K562 (cell line): Measurements from ENCODE around the gene CEP350. TPM values are rescaled to one million over a fixed set of nuclear protein-coding genes. Genes with fewer than 3 reads are reported as not detected.

Experiments used
- ATAC-seq: fragments of 200-7000 bp; cut with Tn5 transposase; 3 replicates; pipeline ENCODE4 v1.9.1; 2020; ENCODE audit warnings: moderate library complexity
- BruUV-seq: library from RNA; stranded (reverse); fragments of 400-500 nt; replicated peaks from 2 replicates; lab custom pipeline; 2021; lab: Mats Ljungman, UMichigan
- CTCF ChIA-PET: fragments of 300-600 bp; formaldehyde crosslinking; extraction: SDS; loops from one replicate; lab custom pipeline; 2021; ENCODE audit warnings: low intra/inter-chr PET ratio; lab: Yijun Ruan, JAX
- POLR2A ChIA-PET: fragments of 300-600, 350-650 bp; sonication (Branson Sonifier 250); formaldehyde crosslinking; extraction: SDS; loops from one replicate; lab custom pipeline; 2021; ENCODE audit warnings: antibody characterized with exemption, inconsistent platforms; lab: Yijun Ruan, JAX
- DNase-seq, 4 experiments: peaks; one replicate each; pipeline versions ENCODE4 v3.0.0 to v3.0.0-alpha.2; 2011 to 2018; ENCODE audit warnings: low spot score in 3 of 4, mixed read lengths in 3 of 4; ENCODE audit errors: extremely low read depth in 1 of 4
- FAIRE-seq: peaks from 2 replicates; lab custom pipeline; 2011; peaks lifted over from hg19 to GRCh38; lab: Jason Lieb, UNC
- H2AFZ ChIP-seq: 2 replicates; pipeline ENCODE4 v1.6.0; 2011; ENCODE audit warnings: low read depth, low read length, control low read depth, inconsistent platforms
- H3K27ac ChIP-seq: fragments of 200-600 bp; 3 replicates; pipeline ENCODE4 v1.8.0; 2011; ENCODE audit warnings: low read depth, mild to moderate bottlenecking, control low read depth, inconsistent platforms, low read length, moderate library complexity, mixed read lengths; ENCODE audit errors: extremely low read depth
- H3K27me3 ChIP-seq, 2 experiments: fragments of 300-600 bp in 1 of 2; 2 replicates in 1 of 2; 3 replicates in 1 of 2; pipeline versions ENCODE4 v1.6.0 to v1.8.0; 2011; ENCODE audit warnings: inconsistent platforms in 2 of 2, low read length in 2 of 2, mild to moderate bottlenecking in 1 of 2, mixed read lengths in 1 of 2, moderate library complexity in 1 of 2; ENCODE audit not compliant: control insufficient read depth in 2 of 2, insufficient read depth in 2 of 2
- H3K36me3 ChIP-seq: fragments of 300-600 bp; 3 replicates; pipeline ENCODE4 v1.8.0; 2011; ENCODE audit warnings: mild to moderate bottlenecking, low read length, inconsistent platforms; ENCODE audit not compliant: control insufficient read depth, insufficient read depth
- H3K4me1 ChIP-seq, 2 experiments: fragments of 200-600 bp in 1 of 2; replicated peaks in 1 of 2; 2 replicates in 1 of 2; 3 replicates in 1 of 2; pipeline versions ENCODE4 v1.5.1 to v1.8.0; 2011; ENCODE audit warnings: inconsistent platforms in 2 of 2, low read length in 2 of 2, mild to moderate bottlenecking in 1 of 2, mixed read lengths in 1 of 2, moderate library complexity in 1 of 2; ENCODE audit not compliant: control insufficient read depth in 2 of 2, insufficient read depth in 2 of 2
- H3K4me2 ChIP-seq: 2 replicates; pipeline ENCODE4 v1.6.1; 2011; ENCODE audit warnings: low read length, control low read depth, inconsistent platforms, mixed read lengths; ENCODE audit not compliant: insufficient read depth
- H3K4me3 ChIP-seq: fragments of 200-600 bp; sonication (generic), shearing (Covaris generic); 2 replicates; pipeline ENCODE4 v1.5.1; 2016; ENCODE audit warnings: control low read depth, inconsistent platforms
- H3K79me2 ChIP-seq: fragments of 200-600 bp; 3 replicates; pipeline ENCODE4 v1.8.0; 2011; ENCODE audit warnings: low read length, inconsistent platforms; ENCODE audit not compliant: control insufficient read depth, insufficient read depth
- H3K9ac ChIP-seq, 2 experiments: 2 replicates each; pipeline versions ENCODE4 v1.6.0 to v1.6.1; 2011; ENCODE audit warnings: low read depth in 2 of 2, low read length in 2 of 2, control low read depth in 1 of 2, inconsistent platforms in 1 of 2, mild to moderate bottlenecking in 1 of 2, mixed read lengths in 1 of 2; ENCODE audit not compliant: insufficient read depth in 1 of 2
- H3K9me1 ChIP-seq: one replicate; pipeline ENCODE4 v1.6.0; 2011; ENCODE audit warnings: inconsistent platforms, mild to moderate bottlenecking, low read length, moderate library complexity; ENCODE audit not compliant: control insufficient read depth, insufficient read depth
- H3K9me3 ChIP-seq: replicated peaks from 2 replicates; pipeline ENCODE4 v1.5.1; 2011; ENCODE audit warnings: low read depth, low read length, inconsistent platforms; ENCODE audit not compliant: control insufficient read depth, insufficient read depth
- H4K20me1 ChIP-seq: replicated peaks from 2 replicates; pipeline ENCODE4 v1.6.1; 2011; ENCODE audit warnings: low read length, inconsistent platforms, mixed read lengths; ENCODE audit not compliant: control insufficient read depth, insufficient read depth
- CBX3 ChIP-seq, 2 experiments: IDR thresholded peaks; 1 replicate in 1 of 2; 2 replicates in 1 of 2; pipeline ENCODE4 v1.6.1; 2012; ENCODE audit warnings: inconsistent platforms in 2 of 2, low read length in 2 of 2, borderline replicate concordance in 1 of 2, control low read depth in 1 of 2
- CREM ChIP-seq: IDR thresholded peaks from 2 replicates; pipeline ENCODE4 v1.6.1; 2014; ENCODE audit warnings: antibody characterized with exemption, low read depth
- CSDE1 ChIP-seq, 2 experiments: fragments of 450-650 bp; IDR thresholded peaks; 2 replicates each; pipeline ENCODE4 v1.6.1; 2016; ENCODE audit warnings: mild to moderate bottlenecking in 1 of 2
- CTCFL ChIP-seq: IDR thresholded peaks from 2 replicates; pipeline ENCODE4 v1.6.1; 2011; ENCODE audit warnings: borderline replicate concordance, low read depth, mild to moderate bottlenecking, moderate library complexity, low read length; ENCODE audit not compliant: insufficient read depth, poor library complexity, severe bottlenecking
- DMBX1 ChIP-seq: fragments of 250-450 bp; sonication (Bioruptor Pico); IDR thresholded peaks from 2 replicates; pipeline ENCODE4 v1.8.0; 2022; ENCODE audit warnings: inconsistent platforms, mild to moderate bottlenecking, moderate library complexity, borderline replicate concordance
- ETV1 ChIP-seq: fragments of 450-650 bp; conservative IDR thresholded peaks from 2 replicates; pipeline ENCODE4 v1.6.1; 2016; ENCODE audit warnings: missing genetic modification characterization, control low read depth, low read depth, missing compliant biosample characterization
- FOXJ2 ChIP-seq: fragments of 200-800 bp; sonication (Bioruptor generic); IDR thresholded peaks from 2 replicates; pipeline ENCODE4 v1.6.1; 2016; ENCODE audit warnings: missing genetic modification characterization, missing compliant biosample characterization
- MTA2 ChIP-seq: fragments of 450-650 bp; IDR thresholded peaks from 2 replicates; pipeline ENCODE4 v1.6.1; 2016; ENCODE audit warnings: low read depth
- RBM39 ChIP-seq: fragments of 200-400 bp; formaldehyde crosslinking; optimal IDR thresholded peaks from 2 replicates; pipeline ENCODE3; 2018; ENCODE audit warnings: low read depth, low read length
- TBL1XR1 ChIP-seq, 2 experiments: IDR thresholded peaks; 2 replicates each; pipeline ENCODE4 v1.6.1; 2012; ENCODE audit warnings: improper control_type of control experiment in 2 of 2, low read length in 2 of 2, mild to moderate bottlenecking in 1 of 2
- TCFL5 ChIP-seq: fragments of 250-450 bp; sonication (Bioruptor Pico); conservative IDR thresholded peaks from 2 replicates; pipeline ENCODE4 v1.6.1; 2021; ENCODE audit warnings: mild to moderate bottlenecking, moderate library complexity, matching md5 sums
- ZBTB9 ChIP-seq: fragments of 450-650 bp; formaldehyde crosslinking; IDR thresholded peaks from 2 replicates; pipeline ENCODE4 v1.4.0; 2020; ENCODE audit warnings: mild to moderate bottlenecking, moderate library complexity
- ZKSCAN1 ChIP-seq: fragments of 150-350 bp; IDR thresholded peaks from 2 replicates; pipeline ENCODE4 v1.6.1; 2016; ENCODE audit warnings: low read depth, low read length
- ZNF764 ChIP-seq: fragments of 250-450 bp; sonication (Bioruptor Pico); IDR thresholded peaks from 2 replicates; pipeline ENCODE4 v1.4.0; 2020; ENCODE audit warnings: low read depth, mild to moderate bottlenecking, moderate library complexity
- ZNF79 ChIP-seq: fragments of 250-450 bp; sonication (Bioruptor Pico); IDR thresholded peaks from 2 replicates; pipeline ENCODE4 v1.4.0; 2020; ENCODE audit warnings: low read depth, mild to moderate bottlenecking, moderate library complexity
- WGBS: fragments of 100-300 bp; shearing (Covaris generic); methylation state at CpG from one replicate; pipeline ENCODE4 v1.1.6; 2016; ENCODE audit warnings: low coverage, mixed read lengths; ENCODE audit not compliant: insufficient coverage; ENCODE audit errors: missing lambda C conversion rate; 5-methylcytosine and 5-hydroxymethylcytosine counted together
- in situ Hi-C: fragments of 300-500 bp; cut with MboI; formaldehyde crosslinking; loops from 4 replicates; pipeline ENCODE4 v1.15.0; 2018; ENCODE audit warnings: inconsistent platforms, mixed read lengths
- intact Hi-C: fragments of 100-400 bp; cut with micrococcal nuclease; formaldehyde crosslinking; loops from 2 replicates; pipeline ENCODE4 v1.14.2; 2022
- polyA plus RNA-seq, 8 experiments: library from polyadenylated mRNA; depleted of rRNA in 4 of 8; stranded (reverse) in 5 of 8; unstranded in 3 of 8; fragments of >200 nt; fragmentation: Nextera tagmentation in 2 of 8; fragmentation: Illumina TruSeq in 1 of 8; extraction: Ambion mirVana in 2 of 8; extraction: Trizol in 1 of 8; gene quantifications; 2 replicates each; pipeline versions ENCODE4 v1.2.1 to v1.2.3, GENCODE V29; 2011 to 2014; ENCODE audit warnings: inconsistent platforms in 1 of 8, missing spikeins in 1 of 8
- total RNA-seq, 7 experiments: library from RNA; depleted of rRNA in 6 of 7; stranded (reverse); fragments of >200 nt in 6 of 7; fragmentation: Illumina TruSeq in 2 of 7; extraction: Trizol in 2 of 7; gene quantifications; 2 replicates each; pipeline versions ENCODE4 v1.2.1 to v1.2.3, GENCODE V29; 2011 to 2021; ENCODE audit warnings: low replicate concordance in 1 of 7
- TF ChIP-seq, protein P1 (sequence below): sonication (generic); formaldehyde crosslinking; IDR thresholded peaks from 2 replicates; pipeline ENCODE4 v1.8.1; 2023; ENCODE audit warnings: mild to moderate bottlenecking, missing genetic modification reagents
- TF ChIP-seq, protein P2 (sequence below): sonication (generic); formaldehyde crosslinking; IDR thresholded peaks from 2 replicates; pipeline ENCODE4 v1.8.1; 2023; ENCODE audit warnings: mild to moderate bottlenecking, missing genetic modification reagents

Gene CEP350
- total and polyA plus RNA-seq, 9 of the 15 experiments (the other 6 are each of a cell fraction or from before 2014, with no cell fraction given) = 8.3 to 64.3 (median 28.0) TPM

- BruUV-seq = no TSS peak
- Histone ChIP-seq H2AFZ (no peak overlapping the region), H4K20me1 (no peaks in the 10 kb centered on the region)
These were observed 33.1 kb upstream of the CEP350 start for GRCh38 chr1:179921472-179921871.

More at GRCh38 chr1:179921472-179921871, 33.1 kb upstream of the CEP350 start:
- 95% methylated on average over 1 of the region's 1 CpG for WGBS
- no peak for ATAC-seq
- DNase-seq = no peak
- in situ Hi-C loops = no loop called here
- POLR2A ChIA-PET = interaction anchor here (2.0 kb wide), 1 partner anchor 39 kb away, joined by 9 read pairs; the partner anchor contains the start of gene TOR1AIP1
- no peak overlapping the region for H3K4me2 ChIP-seq
- H3K79me2 ChIP-seq = no peaks in the 10 kb centered on the region
- no peaks in the 10 kb centered on the region for H3K4me1 ChIP-seq
- no peaks in the 10 kb centered on the region for H3K9me3 ChIP-seq
- CTCF ChIA-PET = no interaction called here
- peaks cover 24% of the 10 kb centered on the region for H3K36me3 ChIP-seq
- no peak for FAIRE-seq
- no peak for TF ChIP-seq ZNF764 (CRISPR knock-in tag)
- no peak for TF ChIP-seq ZNF79 (CRISPR knock-in tag)
- no peak for TF ChIP-seq TBL1XR1 (IDR thresholded peaks at IDR 0.05; ENCODE audit: low read length in 2 of 2)
- TF ChIP-seq CTCFL = no peak
- TF ChIP-seq ZBTB9 (CRISPR knock-in tag) = no peak
- TF ChIP-seq, protein P1, sequence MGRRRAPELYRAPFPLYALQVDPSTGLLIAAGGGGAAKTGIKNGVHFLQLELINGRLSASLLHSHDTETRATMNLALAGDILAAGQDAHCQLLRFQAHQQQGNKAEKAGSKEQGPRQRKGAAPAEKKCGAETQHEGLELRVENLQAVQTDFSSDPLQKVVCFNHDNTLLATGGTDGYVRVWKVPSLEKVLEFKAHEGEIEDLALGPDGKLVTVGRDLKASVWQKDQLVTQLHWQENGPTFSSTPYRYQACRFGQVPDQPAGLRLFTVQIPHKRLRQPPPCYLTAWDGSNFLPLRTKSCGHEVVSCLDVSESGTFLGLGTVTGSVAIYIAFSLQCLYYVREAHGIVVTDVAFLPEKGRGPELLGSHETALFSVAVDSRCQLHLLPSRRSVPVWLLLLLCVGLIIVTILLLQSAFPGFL = no peak
- TF ChIP-seq MTA2 = no peak
- TF ChIP-seq, protein P2, sequence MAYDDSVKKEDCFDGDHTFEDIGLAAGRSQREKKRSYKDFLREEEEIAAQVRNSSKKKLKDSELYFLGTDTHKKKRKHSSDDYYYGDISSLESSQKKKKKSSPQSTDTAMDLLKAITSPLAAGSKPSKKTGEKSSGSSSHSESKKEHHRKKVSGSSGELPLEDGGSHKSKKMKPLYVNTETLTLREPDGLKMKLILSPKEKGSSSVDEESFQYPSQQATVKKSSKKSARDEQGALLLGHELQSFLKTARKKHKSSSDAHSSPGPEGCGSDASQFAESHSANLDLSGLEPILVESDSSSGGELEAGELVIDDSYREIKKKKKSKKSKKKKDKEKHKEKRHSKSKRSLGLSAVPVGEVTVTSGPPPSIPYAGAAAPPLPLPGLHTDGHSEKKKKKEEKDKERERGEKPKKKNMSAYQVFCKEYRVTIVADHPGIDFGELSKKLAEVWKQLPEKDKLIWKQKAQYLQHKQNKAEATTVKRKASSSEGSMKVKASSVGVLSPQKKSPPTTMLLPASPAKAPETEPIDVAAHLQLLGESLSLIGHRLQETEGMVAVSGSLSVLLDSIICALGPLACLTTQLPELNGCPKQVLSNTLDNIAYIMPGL (CRISPR knock-in tag) = no peak
- no peak for TF ChIP-seq CBX3 (IDR thresholded peaks at IDR 0.05; ENCODE audit: borderline replicate concordance in 1 of 2, low read length in 2 of 2)
- TF ChIP-seq ETV1 (tag) = no peak
- TF ChIP-seq ZKSCAN1 = no peak
- TF ChIP-seq CREM = no peak
- no peak for TF ChIP-seq FOXJ2 (tag)
- no peak for TF ChIP-seq DMBX1 (CRISPR knock-in tag)
- TF ChIP-seq TCFL5 (CRISPR knock-in tag) = no peak
- no peak for TF ChIP-seq CSDE1 (IDR thresholded peaks at IDR 0.05)
- TF ChIP-seq RBM39 = no peak
- H3K4me3 ChIP-seq = no peak overlapping the region
- intact Hi-C loops = no loop called here
- H3K27me3 ChIP-seq = no peaks in the 10 kb centered on the region
- H3K9ac ChIP-seq = no peak overlapping the region
- no peak overlapping the region for H3K27ac ChIP-seq
- H3K9me1 ChIP-seq = no peaks in the 10 kb centered on the region
